CD4-positive, alpha-beta T cell (primary cell): Measurements from ENCODE around the gene CAND1. TPM values are rescaled to one million over a fixed set of nuclear protein-coding genes. Genes with fewer than 3 reads are reported as not detected.

Experiments used
- ATAC-seq: fragments of 200-7000 bp; cut with Tn5 transposase; one replicate; pipeline ENCODE4 v1.10.0; 2022; ENCODE audit warnings: mild to moderate bottlenecking; ENCODE audit not compliant: poor library complexity
- CTCF ChIA-PET: fragments of 350-600 bp; sonication (Branson Sonifier 250); formaldehyde crosslinking; loops from one replicate; lab custom pipeline; 2021; ENCODE audit warnings: antibody characterized with exemption, inconsistent platforms; lab: Charles Lee
- POLR2A ChIA-PET: fragments of 350-600 bp; sonication (Branson Sonifier 250); formaldehyde crosslinking; loops from one replicate; lab custom pipeline; 2021; ENCODE audit warnings: antibody characterized with exemption, inconsistent platforms; lab: Charles Lee
- DNase-seq, 14 experiments: peaks; one replicate each; pipeline ENCODE4 v3.0.0-alpha.2; 2013 to 2020; ENCODE audit warnings: mixed read lengths in 2 of 14
- H3K27ac ChIP-seq, 2 donors: one replicate each; pipeline versions ENCODE4 v1.5.1 to v1.7.0; 2013; ENCODE audit warnings: low read length in 2 of 2, low read depth in 1 of 2, mild to moderate bottlenecking in 1 of 2
- H3K27me3 ChIP-seq, 2 experiments: 1 replicate in 1 of 2; 2 replicates in 1 of 2; pipeline versions ENCODE4 v1.6.1 to v1.7.0; 2013; ENCODE audit warnings: low read length in 2 of 2, control low read depth in 1 of 2, mild to moderate bottlenecking in 1 of 2, moderate library complexity in 1 of 2; ENCODE audit not compliant: insufficient read depth in 2 of 2, control insufficient read depth in 1 of 2
- H3K36me3 ChIP-seq: one replicate; pipeline ENCODE4 v1.6.1; 2013; ENCODE audit warnings: low read length, control low read depth; ENCODE audit not compliant: insufficient read depth
- H3K4me1 ChIP-seq: one replicate; pipeline ENCODE4 v1.6.1; 2013; ENCODE audit warnings: low read length, control low read depth; ENCODE audit not compliant: insufficient read depth
- H3K4me3 ChIP-seq: one replicate; pipeline ENCODE4 v1.5.1; 2013; ENCODE audit warnings: mild to moderate bottlenecking, low read length, moderate library complexity
- H3K9me3 ChIP-seq, 2 experiments: 1 replicate in 1 of 2; 2 replicates in 1 of 2; pipeline versions ENCODE4 v1.6.1 to v1.7.0; 2013; ENCODE audit warnings: low read length in 2 of 2, mild to moderate bottlenecking in 2 of 2, control low read depth in 1 of 2, moderate library complexity in 1 of 2; ENCODE audit not compliant: control insufficient read depth in 1 of 2, insufficient read depth in 1 of 2
- H3K27ac Mint-ChIP-seq: one replicate; pipeline ENCODE4 v1.8.0; 2020; ENCODE audit warnings: mixed read lengths
- H3K27me3 Mint-ChIP-seq: one replicate; pipeline ENCODE4 v1.8.0; 2021; ENCODE audit warnings: mixed read lengths
- H3K36me3 Mint-ChIP-seq: one replicate; pipeline ENCODE4 v1.8.0; 2021; ENCODE audit warnings: low read depth, mixed read lengths
- H3K4me1 Mint-ChIP-seq: one replicate; pipeline ENCODE4 v1.8.0; 2021; ENCODE audit warnings: low read depth, mixed read lengths
- H3K4me3 Mint-ChIP-seq: one replicate; pipeline ENCODE4 v1.8.0; 2020; ENCODE audit warnings: mild to moderate bottlenecking, mixed read lengths
- H3K9me3 Mint-ChIP-seq: one replicate; pipeline ENCODE4 v1.8.0; 2020; ENCODE audit warnings: mixed read lengths
- intact Hi-C, 2 experiments: fragments of 100-400 bp; cut with DNase I in 1 of 2; cut with micrococcal nuclease in 1 of 2; formaldehyde crosslinking; loops; one replicate each; pipeline versions ENCODE4 v1.15.1 to v1.9.0; 2023 to 2025; cut with DNase I, micrococcal nuclease
- total RNA-seq, 174 experiments: library from RNA in 2 of 174; stranded (reverse) in 2 of 174; gene quantifications; one replicate each; pipeline ENCODE4 v1.2.3 and lab custom pipeline; 2021 to 2026
- TF ChIP-seq, protein P1 (sequence below): fragments of 200-600 bp; IDR thresholded peaks from one replicate; pipeline ENCODE4 v1.8.0; 2022; ENCODE audit warnings: antibody characterized with exemption, mild to moderate bottlenecking

CAND1 gene
- total RNA-seq, 2 experiments from 2014 or later = 118 to 124 TPM

DNA sequence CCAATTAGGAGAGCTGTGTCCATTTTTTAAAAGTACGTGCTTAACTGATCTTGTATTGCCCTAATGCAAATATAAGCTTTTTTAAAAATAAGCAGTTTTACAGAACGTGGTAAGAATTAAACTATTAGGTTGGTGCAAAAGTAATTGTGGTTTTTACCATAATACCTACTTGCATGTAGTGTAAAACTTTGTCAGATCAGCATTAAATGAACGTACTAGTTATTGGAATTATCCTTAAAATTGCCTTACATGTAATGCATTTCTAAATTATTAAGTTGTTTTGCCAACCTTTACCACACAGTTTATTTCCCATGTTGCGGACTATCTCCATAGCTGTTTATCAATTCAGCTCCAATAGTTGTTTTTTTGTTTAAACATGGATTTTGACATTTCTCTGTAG, 10.9 kb downstream of the CAND1 start:
- ATAC-seq (no peak), DNase-seq (no peak)
- H3K4me1 Mint-ChIP-seq = peaks cover 87% of the 10 kb centered on the region
- Histone ChIP-seq H3K27ac (no peak overlapping the region), H3K36me3 (peaks cover 24% of the 10 kb centered on the region), H3K4me1 (peaks cover 18% of the 10 kb centered on the region), H3K27me3 (no peaks in the 10 kb centered on the region), H3K4me3 (no peak overlapping the region), H3K9me3 (no peaks in the 10 kb centered on the region)
- peaks cover 76% of the 10 kb centered on the region for H3K36me3 Mint-ChIP-seq
- intact Hi-C loops = no loop called here
- no peak overlapping the region for H3K4me3 Mint-ChIP-seq
- no peaks in the 10 kb centered on the region for H3K9me3 Mint-ChIP-seq
- no peaks in the 10 kb centered on the region for H3K27me3 Mint-ChIP-seq
- TF ChIP-seq, protein P1, sequence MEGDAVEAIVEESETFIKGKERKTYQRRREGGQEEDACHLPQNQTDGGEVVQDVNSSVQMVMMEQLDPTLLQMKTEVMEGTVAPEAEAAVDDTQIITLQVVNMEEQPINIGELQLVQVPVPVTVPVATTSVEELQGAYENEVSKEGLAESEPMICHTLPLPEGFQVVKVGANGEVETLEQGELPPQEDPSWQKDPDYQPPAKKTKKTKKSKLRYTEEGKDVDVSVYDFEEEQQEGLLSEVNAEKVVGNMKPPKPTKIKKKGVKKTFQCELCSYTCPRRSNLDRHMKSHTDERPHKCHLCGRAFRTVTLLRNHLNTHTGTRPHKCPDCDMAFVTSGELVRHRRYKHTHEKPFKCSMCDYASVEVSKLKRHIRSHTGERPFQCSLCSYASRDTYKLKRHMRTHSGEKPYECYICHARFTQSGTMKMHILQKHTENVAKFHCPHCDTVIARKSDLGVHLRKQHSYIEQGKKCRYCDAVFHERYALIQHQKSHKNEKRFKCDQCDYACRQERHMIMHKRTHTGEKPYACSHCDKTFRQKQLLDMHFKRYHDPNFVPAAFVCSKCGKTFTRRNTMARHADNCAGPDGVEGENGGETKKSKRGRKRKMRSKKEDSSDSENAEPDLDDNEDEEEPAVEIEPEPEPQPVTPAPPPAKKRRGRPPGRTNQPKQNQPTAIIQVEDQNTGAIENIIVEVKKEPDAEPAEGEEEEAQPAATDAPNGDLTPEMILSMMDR = no peak
- POLR2A ChIA-PET = interaction anchor here (6.7 kb wide), 1 partner anchor 11 kb away, joined by 33 read pairs; the partner anchor contains the start of gene CAND1
- no peak overlapping the region for H3K27ac Mint-ChIP-seq
- CTCF ChIA-PET = interaction anchor here (1.7 kb wide), 1 partner anchor 10 kb away, joined by 4 read pairs; no protein-coding TSS in a partner anchor

DNA sequence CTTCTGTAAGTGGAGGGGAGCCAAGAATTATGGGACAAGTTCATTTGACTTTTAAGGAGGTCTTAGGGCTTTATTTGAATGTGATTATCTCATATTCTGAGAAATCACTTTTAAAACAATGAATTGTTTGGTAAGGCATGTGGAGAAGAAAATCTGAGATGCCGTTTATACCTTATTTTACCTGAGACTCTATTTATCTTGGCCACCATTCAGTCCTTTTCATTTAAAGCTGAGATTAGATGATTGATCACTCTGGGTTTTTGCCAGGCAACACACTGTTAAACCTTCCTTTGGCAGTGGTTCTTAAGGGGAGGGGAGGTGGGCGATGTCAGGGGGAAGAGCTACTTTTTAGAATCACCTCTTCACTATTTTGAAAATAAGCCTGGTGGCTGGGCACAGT, 11.4 kb downstream of the CAND1 start:
- peaks cover 78% of the 10 kb centered on the region for H3K36me3 Mint-ChIP-seq
- Histone ChIP-seq H3K4me1 (peaks cover 14% of the 10 kb centered on the region), H3K27me3 (no peaks in the 10 kb centered on the region), H3K27ac (no peak overlapping the region), H3K4me3 (no peak overlapping the region), H3K9me3 (no peaks in the 10 kb centered on the region), H3K36me3 (peaks cover 24% of the 10 kb centered on the region)
- DNase-seq (no peak), ATAC-seq (no peak)
- intact Hi-C loops = no loop called here
- no peaks in the 10 kb centered on the region for H3K9me3 Mint-ChIP-seq
- H3K4me1 Mint-ChIP-seq = peaks cover 87% of the 10 kb centered on the region
- no peak overlapping the region for H3K4me3 Mint-ChIP-seq
- ChIA-PET CTCF (interaction anchor here (1.7 kb wide), 1 partner anchor 11 kb away, joined by 4 read pairs; no protein-coding TSS in a partner anchor), POLR2A (interaction anchor here (6.7 kb wide), 1 partner anchor 11 kb away, joined by 33 read pairs; the partner anchor contains the start of gene CAND1)
- no peaks in the 10 kb centered on the region for H3K27me3 Mint-ChIP-seq
- H3K27ac Mint-ChIP-seq = no peak overlapping the region
- TF ChIP-seq, protein P1 = no peak

DNA sequence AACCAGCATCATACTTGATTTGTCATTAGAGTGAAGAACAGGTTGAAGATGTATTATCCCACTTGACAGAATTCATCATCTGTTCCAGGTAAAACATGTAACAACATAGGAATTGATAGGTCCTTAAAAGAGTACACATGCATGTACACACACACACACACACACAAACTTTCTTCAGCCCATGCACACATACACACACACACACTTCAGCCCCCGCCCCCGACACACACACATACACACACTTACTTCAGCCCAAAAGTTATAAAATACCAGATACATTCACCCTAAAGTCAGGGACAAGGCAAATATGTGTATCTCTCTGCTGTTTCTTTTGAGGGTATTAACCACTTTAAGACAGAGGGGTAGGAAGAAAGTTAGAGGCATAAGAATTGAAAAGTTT, 15.4 kb downstream of the CAND1 start:
- H3K9me3 Mint-ChIP-seq = no peaks in the 10 kb centered on the region
- H3K27me3 Mint-ChIP-seq = no peaks in the 10 kb centered on the region
- no peaks in the 10 kb centered on the region for H3K27me3 ChIP-seq
- TF ChIP-seq, protein P1 = no peak
- no peak overlapping the region for H3K4me3 ChIP-seq
- no peak for DNase-seq
- intact Hi-C loops = no loop called here
- H3K4me1 ChIP-seq = peaks cover 6% of the 10 kb centered on the region
- CTCF ChIA-PET = no interaction called here
- H3K36me3 ChIP-seq = peaks cover 31% of the 10 kb centered on the region
- H3K9me3 ChIP-seq = no peaks in the 10 kb centered on the region
- H3K27ac ChIP-seq = no peak overlapping the region
- H3K4me1 Mint-ChIP-seq = peaks cover 82% of the 10 kb centered on the region
- peaks cover 80% of the 10 kb centered on the region for H3K36me3 Mint-ChIP-seq
- POLR2A ChIA-PET = interaction anchor here (0.6 to 1.0 kb wide), 2 partner anchors 15 to 339 kb away, joined by 3 read pairs; no protein-coding TSS in a partner anchor
- no peak overlapping the region for H3K4me3 Mint-ChIP-seq
- no peak for ATAC-seq
- peak overlapping the region; percentile 2 for H3K27ac Mint-ChIP-seq
